CD4-positive, alpha-beta memory T cell (primary cell): ENCODE data around the gene RNFT2. TPM values are rescaled to one million over a fixed set of nuclear protein-coding genes. Genes with fewer than 3 reads are reported as not detected.

Experiments
- CTCF ChIA-PET: fragments of 350-600 bp; sonication (Branson Sonifier 250); formaldehyde crosslinking; loops from one replicate; lab custom pipeline; 2021; ENCODE audit warnings: inconsistent platforms; ENCODE audit not compliant: partially characterized antibody; lab: Charles Lee
- POLR2A ChIA-PET: fragments of 350-600 bp; sonication (Branson Sonifier 250); formaldehyde crosslinking; loops from one replicate; lab custom pipeline; 2021; ENCODE audit not compliant: partially characterized antibody; lab: Charles Lee
- DNase-seq, 5 donors: peaks; one replicate each; pipeline versions ENCODE4 v3.0.0 to v3.0.0-alpha.2; 2020 to 2022; ENCODE audit warnings: mixed read lengths in 1 of 5
- H3K27ac ChIP-seq: one replicate; pipeline ENCODE4 v1.7.0; 2013; ENCODE audit warnings: low read depth, low read length
- H3K27me3 ChIP-seq: 2 replicates; pipeline ENCODE4 v1.7.0; 2013; ENCODE audit warnings: mild to moderate bottlenecking, low read length, moderate library complexity; ENCODE audit not compliant: insufficient read depth
- H3K36me3 ChIP-seq: 2 replicates; pipeline ENCODE4 v1.7.0; 2013; ENCODE audit warnings: mild to moderate bottlenecking, low read length, moderate library complexity; ENCODE audit not compliant: insufficient read depth
- H3K4me1 ChIP-seq: 2 replicates; pipeline ENCODE4 v1.7.0; 2013; ENCODE audit warnings: mild to moderate bottlenecking, low read length, moderate library complexity; ENCODE audit not compliant: insufficient read depth
- H3K4me3 ChIP-seq, 2 donors: one replicate each; pipeline ENCODE4 v1.7.0; 2013; ENCODE audit warnings: low read length in 2 of 2, mild to moderate bottlenecking in 1 of 2
- H3K9me3 ChIP-seq, 2 donors: one replicate each; pipeline ENCODE4 v1.7.0; 2013; ENCODE audit warnings: low read length in 2 of 2, control low read depth in 1 of 2; ENCODE audit not compliant: control insufficient read depth in 1 of 2
- H3K27ac Mint-ChIP-seq, 7 donors: one replicate each; pipeline ENCODE4 v1.8.0; 2020 to 2021; ENCODE audit warnings: mixed read lengths in 7 of 7, mild to moderate bottlenecking in 6 of 7, inconsistent platforms in 3 of 7, moderate library complexity in 3 of 7
- H3K27me3 Mint-ChIP-seq, 2 donors: one replicate each; pipeline ENCODE4 v1.8.0; 2020 to 2021; ENCODE audit warnings: mixed read lengths in 2 of 2
- H3K36me3 Mint-ChIP-seq, 2 donors: one replicate each; pipeline ENCODE4 v1.8.0; 2020 to 2021; ENCODE audit warnings: mixed read lengths in 2 of 2, inconsistent platforms in 1 of 2, mild to moderate bottlenecking in 1 of 2
- H3K4me1 Mint-ChIP-seq, 4 donors: one replicate each; pipeline ENCODE4 v1.8.0; 2020 to 2021; ENCODE audit warnings: mixed read lengths in 4 of 4, mild to moderate bottlenecking in 1 of 4
- H3K4me3 Mint-ChIP-seq, 8 donors: one replicate each; pipeline ENCODE4 v1.8.0; 2020 to 2021; ENCODE audit warnings: mixed read lengths in 8 of 8, mild to moderate bottlenecking in 7 of 8, moderate library complexity in 6 of 8, inconsistent platforms in 3 of 8
- H3K9me3 Mint-ChIP-seq, 8 donors: one replicate each; pipeline ENCODE4 v1.8.0; 2020 to 2021; ENCODE audit warnings: mixed read lengths in 8 of 8, mild to moderate bottlenecking in 5 of 8, inconsistent platforms in 3 of 8, moderate library complexity in 1 of 8
- intact Hi-C: fragments of 100-400 bp; cut with micrococcal nuclease; formaldehyde crosslinking; loops from one replicate; pipeline ENCODE4 v1.15.1; 2023
- polyA plus RNA-seq, 2 donors: library from polyadenylated mRNA; unstranded; fragments of 300-500 nt; fragmentation: Illumina TruSeq; gene quantifications; one replicate each; pipeline ENCODE4 v1.2.3, GENCODE V29; 2021
- total RNA-seq, 2 experiments: library from RNA; stranded (reverse); gene quantifications; one replicate each; pipeline ENCODE4 v1.2.3, GENCODE V29; 2021

Gene RNFT2, protein sequence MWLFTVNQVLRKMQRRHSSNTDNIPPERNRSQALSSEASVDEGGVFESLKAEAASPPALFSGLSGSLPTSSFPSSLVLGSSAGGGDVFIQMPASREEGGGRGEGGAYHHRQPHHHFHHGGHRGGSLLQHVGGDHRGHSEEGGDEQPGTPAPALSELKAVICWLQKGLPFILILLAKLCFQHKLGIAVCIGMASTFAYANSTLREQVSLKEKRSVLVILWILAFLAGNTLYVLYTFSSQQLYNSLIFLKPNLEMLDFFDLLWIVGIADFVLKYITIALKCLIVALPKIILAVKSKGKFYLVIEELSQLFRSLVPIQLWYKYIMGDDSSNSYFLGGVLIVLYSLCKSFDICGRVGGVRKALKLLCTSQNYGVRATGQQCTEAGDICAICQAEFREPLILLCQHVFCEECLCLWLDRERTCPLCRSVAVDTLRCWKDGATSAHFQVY
- total RNA-seq = 1 to 10 TPM; 4.0 to 5.9 TPM
- 1 to 10 TPM in 1 of 2 donors, under 1 TPM in 1; 0.88 to 2.2 TPM for polyA plus RNA-seq

GRCh38 chr12:116737774-116738657 lies at the start of gene RNFT2, which contains the start of gene SPRING1:
Gene RNFT2 (plus strand): TSS chr12:116738315. CDS start chr12:116740498, 2,183 bp downstream.
Gene SPRING1 (minus strand): TSS chr12:116738069. CDS start chr12:116737900, 169 bp downstream.
- POLR2A ChIA-PET = interaction anchor here (0.7 to 1.0 kb wide), 2 partner anchors 187 to 452 kb away, joined by 3 to 4 read pairs; partner anchors contain the start of gene FBXO21
- peak within 1 kb of the TSS; percentile 50 for H3K27ac ChIP-seq

GRCh38 chr12:116689521-116689920 lies 48.6 kb upstream of the RNFT2 start:
- H3K36me3 ChIP-seq = no peaks in the 10 kb centered on the region
- no peak overlapping the region for H3K4me3 Mint-ChIP-seq
- peaks cover 0 to 5% (median 2%) of the 10 kb centered on the region in 4 donors for H3K4me1 Mint-ChIP-seq
- no peak overlapping the region for H3K4me3 ChIP-seq
- H3K27ac ChIP-seq = no peak overlapping the region
- peaks cover 13 to 18% of the 10 kb centered on the region in 2 donors for H3K27me3 Mint-ChIP-seq
- POLR2A ChIA-PET = no interaction called here
- H3K9me3 ChIP-seq = no peaks in the 10 kb centered on the region
- H3K36me3 Mint-ChIP-seq = no peaks in the 10 kb centered on the region
- no peaks in the 10 kb centered on the region for H3K4me1 ChIP-seq
- intact Hi-C loops = no loop called here
- no peak for DNase-seq
- CTCF ChIA-PET = no interaction called here
- peaks cover 0 to 4% (median 0%) of the 10 kb centered on the region in 8 donors for H3K9me3 Mint-ChIP-seq
- no peak overlapping the region for H3K27ac Mint-ChIP-seq
- H3K27me3 ChIP-seq = peaks cover 5% of the 10 kb centered on the region

More at GRCh38 chr12:116737774-116738657, at the start of gene RNFT2, which contains the start of gene SPRING1:
- no peaks in the 10 kb centered on the region for H3K9me3 ChIP-seq
- peak within 1 kb of the TSS; percentile 92 to 98 (median 95) for H3K4me3 Mint-ChIP-seq
- peaks cover 13 to 21% of the 10 kb centered on the region in 2 donors for H3K36me3 Mint-ChIP-seq
- CTCF ChIA-PET = no interaction called here
- DNase-seq = peak; percentile 99
- H3K36me3 ChIP-seq = no peaks in the 10 kb centered on the region
- no peaks in the 10 kb centered on the region for H3K27me3 ChIP-seq
- H3K9me3 Mint-ChIP-seq = peaks cover 0 to 2% (median 0%) of the 10 kb centered on the region in 8 donors
- no peaks in the 10 kb centered on the region for H3K27me3 Mint-ChIP-seq
- H3K4me3 ChIP-seq = peak within 1 kb of the TSS; percentile 58 to 98
- intact Hi-C loops = loop anchor here (1.0 to 10.0 kb wide), 6 partner anchors 81 to 1637 kb away; partner anchors contain the start of genes FBXO21, MAP1LC3B2, MED13L and SUDS3
- H3K4me1 ChIP-seq = peaks cover 27% of the 10 kb centered on the region
- H3K4me1 Mint-ChIP-seq = peaks cover 17 to 48% (median 31%) of the 10 kb centered on the region in 4 donors
- peak within 1 kb of the TSS; percentile 87 to 95 (median 92) for H3K27ac Mint-ChIP-seq

DNA sequence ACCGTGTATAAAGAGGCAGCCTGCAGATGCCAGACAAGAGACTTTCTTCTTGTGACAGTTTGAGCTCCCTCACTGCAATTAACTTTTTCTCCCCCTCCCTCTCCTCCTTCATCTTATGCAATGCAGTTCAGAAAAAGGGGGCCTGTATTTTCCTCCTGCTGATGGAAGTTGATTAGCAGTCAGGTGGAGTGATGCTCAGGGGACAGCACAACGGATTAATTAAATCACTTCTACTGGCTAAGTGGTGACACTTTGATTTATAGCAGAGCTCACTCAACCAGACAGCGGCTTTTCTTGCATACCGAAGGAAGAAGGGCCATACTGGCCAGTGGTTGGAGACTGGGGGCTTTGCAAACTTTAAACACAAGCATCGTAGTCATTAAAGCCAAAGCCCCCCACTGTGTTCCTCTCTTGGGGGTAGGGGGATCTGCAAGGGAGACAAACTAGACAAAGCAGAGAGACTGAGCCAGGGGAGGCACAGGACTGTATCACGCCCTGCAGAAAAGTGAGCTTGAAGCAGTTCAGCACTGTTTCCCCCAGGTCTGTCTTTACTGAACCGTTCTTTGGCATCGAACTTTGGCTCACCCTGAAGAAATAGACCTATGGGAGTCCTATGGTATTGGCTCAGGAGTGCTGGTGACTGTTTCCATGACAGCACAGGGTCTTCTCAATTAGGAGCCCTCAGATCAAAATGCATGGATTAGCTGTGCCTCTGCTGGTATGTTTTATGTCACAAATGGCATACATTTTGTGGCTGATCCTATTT lies 48.0 kb upstream of the RNFT2 start:
- POLR2A ChIA-PET = no interaction called here
- Histone ChIP-seq H3K4me1 (no peaks in the 10 kb centered on the region), H3K36me3 (no peaks in the 10 kb centered on the region), H3K4me3 (no peak overlapping the region), H3K27me3 (peaks cover 5% of the 10 kb centered on the region), H3K27ac (no peak overlapping the region), H3K9me3 (no peaks in the 10 kb centered on the region)
- Mint-ChIP-seq H3K4me3 (no peak overlapping the region), H3K9me3 (peaks cover 0 to 4% (median 0%) of the 10 kb centered on the region in 8 donors), H3K27me3 (peaks cover 20 to 22% of the 10 kb centered on the region in 2 donors), H3K27ac (no peak overlapping the region), H3K36me3 (no peaks in the 10 kb centered on the region), H3K4me1 (peaks cover 0 to 6% (median 3%) of the 10 kb centered on the region in 4 donors)
- CTCF ChIA-PET = no interaction called here
- intact Hi-C loops = no loop called here
- DNase-seq = no peak

- H3K27me3 ChIP-seq = peaks cover 5% of the 10 kb centered on the region
- no peak overlapping the region for H3K27ac ChIP-seq
- H3K36me3 Mint-ChIP-seq = no peaks in the 10 kb centered on the region
- no peak overlapping the region for H3K4me3 ChIP-seq
- H3K4me1 Mint-ChIP-seq = peaks cover 0 to 6% (median 3%) of the 10 kb centered on the region in 4 donors
- intact Hi-C loops = no loop called here
- no peaks in the 10 kb centered on the region for H3K4me1 ChIP-seq
- DNase-seq = no peak
- H3K27me3 Mint-ChIP-seq = peaks cover 22 to 23% of the 10 kb centered on the region in 2 donors
- no peak overlapping the region for H3K27ac Mint-ChIP-seq
- CTCF ChIA-PET = no interaction called here
- no peaks in the 10 kb centered on the region for H3K9me3 ChIP-seq
- no peaks in the 10 kb centered on the region for H3K36me3 ChIP-seq
- no peak overlapping the region for H3K4me3 Mint-ChIP-seq
- H3K9me3 Mint-ChIP-seq = peaks cover 0 to 4% (median 0%) of the 10 kb centered on the region in 8 donors
- POLR2A ChIA-PET = no interaction called here
Observed at GRCh38 chr12:116691205-116691604, 46.9 kb upstream of the RNFT2 start.

- intact Hi-C loops = no loop called here
- no peaks in the 10 kb centered on the region for H3K9me3 ChIP-seq
- Mint-ChIP-seq H3K4me3 (no peak overlapping the region), H3K9me3 (peaks cover 0 to 4% (median 0%) of the 10 kb centered on the region in 8 donors), H3K36me3 (no peaks in the 10 kb centered on the region), H3K27ac (no peak overlapping the region), H3K4me1 (peaks cover 0 to 6% (median 3%) of the 10 kb centered on the region in 4 donors), H3K27me3 (peaks cover 24 to 25% of the 10 kb centered on the region in 2 donors)
- H3K4me3 ChIP-seq = no peak overlapping the region
- H3K27me3 ChIP-seq = peaks cover 5% of the 10 kb centered on the region
- POLR2A ChIA-PET = no interaction called here
- H3K36me3 ChIP-seq = no peaks in the 10 kb centered on the region
- H3K27ac ChIP-seq = no peak overlapping the region
- CTCF ChIA-PET = no interaction called here
- no peaks in the 10 kb centered on the region for H3K4me1 ChIP-seq
- no peak for DNase-seq
Observed at GRCh38 chr12:116691636-116692035, 46.5 kb upstream of the RNFT2 start.

- intact Hi-C loops = no loop called here
Observed at GRCh38 chr12:116692605-116693004, 45.5 kb upstream of the RNFT2 start.

More at GRCh38 chr12:116692605-116693004, 45.5 kb upstream of the RNFT2 start:
- Mint-ChIP-seq H3K27ac (no peak overlapping the region), H3K9me3 (peaks cover 0 to 4% (median 0%) of the 10 kb centered on the region in 8 donors), H3K4me3 (no peak overlapping the region), H3K4me1 (peaks cover 0 to 5% (median 2%) of the 10 kb centered on the region in 4 donors), H3K27me3 (peaks cover 25 to 26% of the 10 kb centered on the region in 2 donors), H3K36me3 (no peaks in the 10 kb centered on the region)
- Histone ChIP-seq H3K9me3 (no peaks in the 10 kb centered on the region), H3K27ac (no peak overlapping the region), H3K4me1 (no peaks in the 10 kb centered on the region), H3K4me3 (no peak overlapping the region), H3K36me3 (no peaks in the 10 kb centered on the region), H3K27me3 (peaks cover 5% of the 10 kb centered on the region)
- no peak for DNase-seq
- ChIA-PET CTCF (no interaction called here), POLR2A (no interaction called here)
